HG02588 (cell line): ENCODE data around the gene SLC15A4.
A peak's percentile ranks its signal among the peaks of the same experiment; 100 is the strongest.

Experiments used
- ATAC-seq: cut with Tn5 transposase; IDR thresholded peaks from one replicate; pipeline ENCODE4 v1.9.1; 2021; ENCODE audit warnings: mild to moderate bottlenecking, moderate library complexity; ENCODE audit not compliant: unreplicated experiment

The SLC15A4 gene

DNA sequence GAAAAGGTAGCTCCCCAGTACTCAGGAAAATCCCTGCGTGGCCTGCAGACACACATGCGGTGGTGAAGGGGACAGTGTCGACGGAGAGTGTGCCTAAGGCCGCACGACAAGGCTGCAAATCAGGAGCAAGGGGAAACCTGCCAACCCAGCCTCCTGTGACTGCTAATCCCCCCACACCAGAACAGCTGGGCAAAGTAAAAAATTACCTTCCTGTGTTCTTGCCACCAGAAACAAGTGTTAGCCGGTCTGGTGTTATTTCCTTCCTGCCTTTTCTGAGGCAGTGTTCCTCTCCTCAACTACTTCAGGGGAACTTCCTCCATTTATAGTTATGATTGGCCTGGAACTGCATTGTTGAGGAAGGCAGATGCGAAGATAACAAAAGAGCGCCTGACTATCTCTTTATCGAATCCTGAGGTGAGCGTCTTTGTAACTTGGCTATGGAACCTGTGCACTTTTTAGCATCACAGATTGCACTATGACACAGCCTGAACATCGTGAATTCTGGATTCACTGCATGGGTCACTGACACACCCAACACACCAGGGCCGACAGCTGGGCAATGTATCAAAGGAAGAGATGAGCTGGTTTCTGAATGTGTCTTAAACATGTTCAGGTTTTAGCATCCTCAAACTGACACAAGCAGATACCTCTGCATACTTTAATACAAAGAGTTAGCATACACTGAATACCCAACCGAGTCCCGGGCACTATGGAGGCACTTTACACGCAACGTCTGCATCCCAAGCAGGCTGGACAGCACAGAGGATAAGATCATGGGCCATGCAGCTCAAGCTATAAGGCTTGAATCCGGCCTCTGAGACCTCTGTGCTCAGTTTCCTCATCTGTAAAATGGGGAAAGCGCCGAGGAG, 28.9 kb downstream of the SLC15A4 start:
- ATAC-seq: no peak

DNA sequence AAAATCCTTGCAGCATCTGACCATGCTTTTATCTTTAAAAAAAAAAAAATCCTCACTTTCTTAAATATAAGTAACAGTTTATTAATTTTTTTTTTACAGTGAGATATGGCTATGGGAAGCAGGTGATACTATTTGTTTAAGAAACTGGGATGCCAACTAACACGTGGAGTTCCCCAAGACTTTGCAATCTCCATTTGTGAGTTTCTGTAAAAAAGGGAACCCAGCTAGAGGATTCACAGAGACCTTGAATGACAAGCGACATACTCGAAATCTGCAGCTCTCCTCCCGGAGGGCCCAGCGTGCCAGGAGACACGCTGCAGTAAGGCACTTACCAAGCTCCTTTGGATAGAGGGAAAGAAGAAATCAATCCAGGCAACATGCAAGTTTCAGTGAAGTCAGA, 30.1 kb downstream of the SLC15A4 start:
- no peak for ATAC-seq

DNA sequence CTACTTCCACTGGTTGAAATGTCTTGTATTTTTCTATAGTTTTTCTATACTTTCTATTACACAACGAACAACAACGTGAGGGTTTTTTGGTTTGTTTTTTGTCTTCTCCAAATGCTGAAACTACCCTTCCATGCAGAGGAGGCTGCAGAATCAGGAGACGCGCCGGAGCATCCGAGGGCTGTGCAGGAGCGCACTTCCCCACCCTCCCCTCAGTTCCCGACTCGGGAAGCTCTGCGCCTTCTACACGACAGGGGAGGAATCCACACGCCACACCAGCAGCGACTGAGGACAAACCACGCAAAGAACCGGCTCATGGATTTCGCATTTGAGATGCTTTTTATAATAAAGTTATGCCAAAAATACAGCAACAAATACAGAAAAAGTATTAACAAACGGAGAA, 30.9 kb downstream of the SLC15A4 start:
- ATAC-seq: no peak

DNA sequence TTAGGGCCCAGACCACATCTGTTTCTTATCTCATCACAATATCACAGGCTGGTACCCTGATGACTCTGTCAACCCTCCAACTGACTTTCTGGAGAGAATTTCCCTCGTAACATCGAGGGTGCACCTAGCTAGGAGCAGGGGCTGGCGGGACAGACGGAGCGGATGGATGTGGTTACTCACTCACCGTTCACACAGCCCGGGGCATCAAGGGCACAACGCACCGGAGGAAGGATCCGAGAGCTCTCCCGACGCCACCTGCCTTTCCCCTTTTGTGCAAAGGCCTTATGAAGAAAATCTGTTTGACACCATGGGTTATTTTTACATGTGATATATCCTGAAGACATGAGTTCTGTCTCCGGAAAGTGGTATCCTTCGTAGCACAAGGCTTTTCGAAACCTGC, 31.4 kb downstream of the SLC15A4 start:
- no peak for ATAC-seq

DNA sequence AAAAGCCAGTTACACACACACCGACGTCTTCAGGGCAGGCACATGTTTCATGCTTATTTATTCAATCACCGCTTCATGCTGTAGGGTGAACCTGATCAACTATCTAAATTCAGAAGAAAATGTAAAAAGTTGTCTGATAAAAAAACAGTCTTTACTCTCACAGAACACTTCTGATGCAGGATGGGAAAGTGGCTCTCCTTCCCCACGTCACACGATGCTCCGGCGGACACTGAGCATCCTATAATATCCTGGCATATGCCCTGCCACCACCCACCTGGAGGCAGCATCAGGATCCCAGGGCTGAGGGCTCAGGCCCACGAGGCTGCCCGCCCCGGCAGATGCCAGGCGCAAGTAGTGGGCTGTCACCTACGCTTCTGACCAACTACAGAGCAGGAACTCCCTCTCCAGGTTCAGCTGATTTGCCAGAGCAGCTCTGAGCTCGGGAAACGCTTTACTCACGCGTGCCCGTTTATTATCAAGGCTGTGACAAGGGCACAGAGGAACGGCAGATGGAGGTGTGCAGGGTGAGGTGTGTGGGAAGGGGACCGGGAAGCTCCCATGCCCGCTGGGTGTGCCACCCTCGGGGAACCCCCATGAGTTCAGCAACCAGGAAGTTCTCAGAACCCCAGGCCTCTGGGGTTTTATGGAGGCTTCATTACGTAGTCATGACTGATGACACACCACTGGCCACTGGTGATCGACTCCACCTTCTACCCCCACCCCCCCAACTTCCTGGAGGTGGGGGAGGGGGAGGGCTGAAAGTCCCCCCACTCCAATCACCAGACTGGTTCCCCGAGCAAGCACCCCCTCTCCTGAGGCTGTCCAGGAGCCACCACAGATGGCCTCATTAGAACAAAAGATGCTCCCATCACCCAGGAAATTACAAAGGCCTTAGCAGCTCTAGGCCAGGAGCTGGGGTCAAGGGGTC, 32.1 kb downstream of the SLC15A4 start:
- ATAC-seq: no peak

DNA sequence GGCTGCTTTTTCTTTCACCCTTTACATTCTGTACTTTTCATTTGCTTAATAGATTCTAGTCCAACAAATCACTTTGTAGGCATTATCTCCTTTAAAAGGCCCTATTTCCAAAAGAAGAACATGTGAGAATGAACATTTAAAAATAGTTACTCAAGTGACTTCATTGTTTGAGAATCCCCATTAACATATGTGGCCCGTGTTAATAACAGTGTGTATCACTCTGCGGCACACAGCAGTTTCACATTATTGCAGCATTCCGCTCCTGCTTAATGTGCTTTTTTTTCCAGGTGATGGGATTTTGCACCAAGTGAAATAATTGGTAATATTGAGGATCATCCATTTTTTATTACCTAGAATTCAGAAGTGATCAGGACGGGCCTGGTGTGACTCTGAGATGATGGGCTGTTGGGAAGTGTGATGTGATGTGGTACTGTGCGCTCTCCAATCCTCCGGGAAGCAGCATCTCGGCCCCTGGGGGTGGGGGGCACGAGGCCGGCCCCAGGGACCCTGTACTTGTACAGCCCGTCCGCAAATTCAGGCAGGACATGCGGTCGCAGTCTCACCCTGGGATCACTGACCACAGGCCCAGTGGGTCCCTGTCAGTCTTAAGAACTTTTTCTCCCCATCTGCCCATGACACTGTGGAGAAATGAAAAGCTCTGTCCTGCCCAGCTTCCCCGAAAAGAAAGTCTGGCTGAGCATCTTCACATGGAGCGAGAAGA, 32.9 kb downstream of the SLC15A4 start:
- no peak for ATAC-seq

DNA sequence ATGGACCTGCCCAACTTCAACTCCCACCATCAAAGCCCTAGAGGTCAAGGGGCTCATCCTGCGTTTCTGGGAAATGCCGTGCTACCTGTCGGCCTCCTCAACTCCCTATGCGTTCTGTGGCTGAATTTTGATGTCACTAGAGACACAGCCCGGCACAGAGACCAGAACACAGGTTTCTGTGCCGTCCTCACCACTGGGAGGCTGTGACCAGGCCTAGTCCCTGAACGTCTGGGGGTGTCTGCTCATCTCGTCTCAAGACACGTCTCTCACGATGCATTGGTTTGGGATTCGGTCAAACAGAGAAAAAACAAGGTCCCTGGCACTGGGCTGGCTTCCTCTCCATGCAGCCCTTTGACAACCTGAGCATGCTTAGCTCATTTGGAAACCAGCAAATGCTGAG, 33.5 kb downstream of the SLC15A4 start:
- ATAC-seq: no peak

DNA sequence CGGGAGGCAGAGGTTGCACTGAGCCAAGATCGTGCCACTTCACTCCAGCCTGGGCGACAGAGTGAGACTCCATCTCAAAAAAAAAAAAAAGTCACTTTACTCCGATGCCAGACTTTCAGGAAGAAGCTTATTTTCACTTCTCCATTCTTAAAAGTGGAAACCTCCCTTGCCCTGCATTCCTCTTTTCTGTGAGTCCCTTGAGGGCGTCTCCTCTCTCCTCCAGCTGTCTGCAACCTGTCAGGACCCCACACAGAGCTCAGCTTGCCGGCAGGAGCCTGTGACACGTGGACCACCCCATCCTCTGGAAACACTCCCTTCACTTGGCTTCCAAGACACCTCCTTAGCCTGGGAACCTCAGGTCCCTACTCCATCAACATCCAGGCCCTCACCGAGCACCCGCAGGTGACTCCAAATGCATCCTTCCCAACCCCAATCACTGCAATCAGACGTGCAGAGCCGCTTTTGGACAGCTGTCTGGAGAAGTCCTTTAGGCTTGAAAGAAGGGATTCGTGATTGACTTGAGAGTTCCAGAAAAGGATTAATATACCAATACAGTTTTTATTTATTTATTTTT, 34.3 kb downstream of the SLC15A4 start:
- ATAC-seq: no peak

DNA sequence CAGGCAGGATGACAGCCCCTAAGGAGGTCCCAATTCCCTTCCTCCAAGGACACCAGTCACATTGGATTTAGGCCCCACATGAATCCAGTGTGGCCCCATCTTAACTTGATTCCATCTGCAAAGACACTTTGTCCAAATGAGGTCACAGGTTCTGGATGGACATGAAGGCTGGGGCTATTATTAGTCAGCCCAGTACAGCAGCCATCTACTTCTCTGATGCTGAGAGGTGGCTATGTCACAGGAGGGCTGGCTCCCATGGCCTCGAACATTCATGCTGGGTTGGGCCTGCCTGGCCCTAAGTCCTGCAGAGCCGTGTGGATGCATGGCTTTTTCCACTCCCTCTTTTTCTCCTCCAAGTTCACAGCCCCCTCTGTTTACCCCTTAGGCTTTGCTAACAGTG, 35.9 kb downstream of the SLC15A4 start:
- no peak for ATAC-seq

DNA sequence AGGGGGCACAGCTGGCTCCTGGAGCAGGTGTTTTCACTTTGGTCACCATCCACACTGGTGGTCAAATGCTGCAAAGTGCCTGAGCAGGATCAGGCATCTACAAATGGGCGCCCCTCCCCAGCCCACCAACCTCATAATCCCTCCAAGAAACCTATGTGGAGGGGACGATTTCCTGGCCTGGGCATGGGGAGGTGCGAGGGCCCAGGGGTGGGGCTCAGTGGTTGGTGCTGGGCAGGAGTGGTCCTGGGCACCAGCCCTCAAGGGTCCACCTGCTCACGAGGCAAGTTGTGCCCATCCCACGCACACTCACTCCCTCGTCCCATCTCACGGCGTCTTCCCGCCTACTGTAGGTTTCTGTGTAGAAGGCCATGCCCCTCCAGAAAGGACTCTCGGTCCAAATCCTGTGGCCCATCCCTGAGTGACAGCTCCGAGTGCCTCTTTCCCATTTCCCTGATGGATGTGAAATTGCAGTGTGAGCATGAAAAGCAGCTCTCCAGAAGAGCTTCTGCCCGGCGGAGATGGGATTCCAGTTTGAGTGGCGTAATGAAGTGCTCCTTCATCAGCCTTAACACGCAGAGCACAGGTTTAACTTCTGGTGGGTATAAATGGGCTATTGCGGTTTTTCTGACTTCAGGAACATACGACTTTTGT, 36.9 kb downstream of the SLC15A4 start:
- no peak for ATAC-seq

DNA sequence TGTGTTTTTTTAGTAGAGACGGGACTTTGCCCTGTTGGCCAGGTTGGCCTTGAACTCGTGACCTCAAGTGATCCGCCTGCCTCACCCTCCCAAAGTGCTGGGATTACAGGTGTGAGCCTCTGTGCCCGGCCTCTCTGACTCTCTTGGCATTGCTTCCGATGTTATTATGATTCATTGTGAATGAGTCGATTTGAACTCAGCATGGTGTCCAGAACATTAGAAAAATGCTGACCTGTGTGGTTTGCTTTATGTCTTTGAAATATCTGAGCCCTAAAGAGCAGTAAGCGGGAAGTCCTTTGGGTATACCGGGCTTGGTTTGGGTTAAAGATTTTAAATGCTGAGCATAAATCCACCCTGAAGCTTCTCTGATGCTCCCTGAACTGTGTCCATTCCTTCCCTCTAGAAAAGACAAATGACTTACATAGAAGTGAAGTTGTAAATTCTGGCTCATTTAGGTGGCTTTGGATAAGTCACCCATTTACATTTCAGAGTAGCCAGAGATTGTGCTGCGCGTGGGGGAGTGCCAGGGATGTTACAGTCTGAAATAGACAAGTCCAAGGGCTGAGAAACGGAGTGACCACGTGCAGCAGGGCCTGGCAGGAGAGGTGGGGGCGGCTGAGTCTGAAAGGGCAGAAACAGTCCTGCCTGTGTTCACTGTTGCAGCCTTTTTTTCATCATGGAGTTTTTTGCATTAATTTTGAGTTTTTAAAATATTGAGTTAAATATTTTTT, 39.6 kb downstream of the SLC15A4 start:
- ATAC-seq: no peak

DNA sequence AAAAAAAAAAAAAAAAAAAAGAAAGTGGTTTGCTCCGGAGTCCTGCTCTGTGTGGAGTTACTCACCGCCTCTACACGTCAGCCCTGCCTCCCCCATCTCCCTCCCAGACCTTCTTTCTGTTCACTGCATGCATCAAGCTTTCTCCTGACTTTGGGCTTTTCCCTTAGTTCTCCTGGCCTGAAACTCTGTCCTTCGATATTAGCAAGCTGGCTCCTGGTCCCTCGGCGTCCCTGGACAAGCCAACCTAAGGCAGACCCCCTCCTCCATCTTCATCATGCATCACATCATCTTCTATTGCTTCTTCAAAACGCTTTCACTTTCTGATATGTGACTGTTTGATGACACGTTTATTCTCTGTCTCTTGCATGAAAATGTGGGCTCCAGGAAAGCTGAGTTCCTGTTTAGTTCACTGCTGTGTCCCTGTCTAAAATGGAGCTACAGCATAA, 40.6 kb downstream of the SLC15A4 start:
- ATAC-seq: peak; percentile 43

DNA sequence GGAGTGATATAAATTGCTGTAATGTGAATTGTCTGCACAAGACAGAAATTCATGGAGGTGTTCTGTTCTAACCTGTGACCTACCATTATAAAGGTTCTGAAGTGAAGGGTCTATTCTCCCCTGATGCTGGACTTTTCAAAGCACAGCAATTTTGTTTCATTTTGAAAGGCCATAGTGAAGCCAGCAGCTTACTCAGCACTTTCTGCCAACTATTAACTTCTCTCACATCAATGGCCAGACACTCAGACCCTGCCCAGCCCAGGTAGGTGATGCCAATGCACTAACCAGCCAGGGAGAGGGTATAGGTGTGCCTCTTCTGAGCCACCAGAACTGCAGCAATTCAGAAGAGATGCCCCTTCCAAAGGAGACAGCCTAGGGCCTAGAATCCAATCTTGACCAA, 43.9 kb downstream of the SLC15A4 start:
- no peak for ATAC-seq

DNA sequence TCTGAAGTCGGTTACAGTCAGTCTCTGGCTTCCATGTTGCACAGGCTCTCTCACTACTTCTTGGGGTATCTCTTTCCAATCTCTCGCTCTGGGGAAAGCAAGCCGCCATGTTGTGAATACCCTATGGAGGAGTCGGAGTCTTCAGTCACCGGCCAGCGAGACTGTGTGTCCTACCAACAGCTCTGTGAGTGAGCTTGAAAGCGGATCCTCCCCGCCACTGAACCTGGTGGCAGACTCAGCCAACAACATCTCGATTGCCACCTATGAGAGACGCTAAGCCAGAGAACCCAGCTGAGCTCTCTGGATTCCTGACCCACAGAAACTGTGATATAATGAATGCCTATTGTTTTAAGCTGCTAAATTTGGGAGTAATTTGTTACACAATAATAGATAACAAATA, 51.5 kb downstream of the SLC15A4 start:
- ATAC-seq: no peak

DNA sequence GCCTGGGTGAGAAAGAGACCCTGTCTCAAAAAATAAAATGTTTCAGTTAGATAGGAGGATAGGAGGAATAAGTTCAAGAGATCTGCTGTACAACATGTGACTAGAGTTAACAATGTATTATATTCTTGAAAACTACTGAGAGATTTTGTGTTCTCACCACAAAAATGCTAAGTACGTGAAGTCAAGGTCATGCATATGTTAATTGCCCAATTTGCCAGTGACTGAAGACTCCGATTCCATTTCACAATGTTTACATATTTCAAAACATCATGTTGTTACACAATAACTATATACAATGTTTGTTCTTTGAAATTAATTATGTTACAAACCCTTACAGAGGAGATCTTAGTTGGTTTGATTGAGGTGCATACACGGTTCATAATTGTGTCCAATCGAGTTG, 52.1 kb downstream of the SLC15A4 start:
- ATAC-seq: no peak

DNA sequence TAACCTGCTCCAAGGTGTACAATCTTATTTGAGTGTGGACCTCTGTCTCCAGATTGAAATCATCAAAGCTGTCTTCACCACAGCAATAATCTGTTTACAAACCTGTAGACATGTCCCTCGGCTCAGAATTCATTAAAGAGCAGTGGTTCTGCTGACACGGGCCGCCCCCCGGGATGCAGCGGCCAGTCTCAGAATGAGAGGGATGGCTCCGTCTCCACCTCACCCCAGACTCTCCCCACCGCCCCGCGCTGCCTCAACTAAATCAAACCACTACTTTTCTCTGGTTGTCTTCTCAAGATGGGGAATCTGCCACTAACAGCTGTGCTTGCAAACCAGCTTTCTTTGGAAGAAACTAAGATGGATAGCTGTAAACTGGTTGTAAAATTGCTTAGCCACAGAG, 56.2 kb downstream of the SLC15A4 start:
- ATAC-seq: no peak

DNA sequence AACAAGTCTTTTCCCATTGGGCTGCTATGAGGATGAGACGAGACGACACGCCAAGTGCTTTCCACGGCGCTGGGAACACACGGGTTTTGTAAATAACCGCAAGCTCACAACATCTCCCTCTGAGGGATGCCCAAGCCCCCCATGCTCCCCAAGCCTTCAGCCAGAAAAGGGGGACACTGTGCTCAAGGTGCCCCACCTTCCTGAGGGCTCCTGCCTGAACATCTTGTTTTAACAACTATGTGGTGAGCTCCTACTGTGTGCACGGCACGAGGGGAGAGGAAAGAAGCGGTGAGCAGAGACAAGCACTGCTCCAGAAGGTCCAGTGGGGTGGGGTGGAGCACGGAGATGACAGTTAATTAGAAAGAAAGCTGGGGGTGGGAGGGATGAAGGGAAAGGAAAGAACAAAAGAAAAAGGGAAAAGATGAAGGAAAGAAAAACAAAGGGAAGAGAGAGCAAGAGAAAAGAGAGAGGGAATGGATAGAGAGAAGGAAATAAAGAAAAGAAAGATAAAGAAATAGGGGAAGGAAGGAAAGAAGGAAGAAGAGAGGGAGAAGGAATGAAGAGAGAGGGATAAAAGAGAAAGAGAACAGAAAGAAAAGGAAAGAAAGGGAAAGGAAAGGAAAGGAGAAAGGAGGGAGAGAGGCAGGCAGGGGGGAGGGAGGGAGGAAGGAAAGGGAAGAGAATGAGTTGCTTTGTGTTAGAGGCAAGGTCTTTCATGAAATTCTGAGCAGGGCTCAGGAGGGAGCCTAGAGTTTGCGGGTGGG, 56.8 kb downstream of the SLC15A4 start:
- no peak for ATAC-seq

DNA sequence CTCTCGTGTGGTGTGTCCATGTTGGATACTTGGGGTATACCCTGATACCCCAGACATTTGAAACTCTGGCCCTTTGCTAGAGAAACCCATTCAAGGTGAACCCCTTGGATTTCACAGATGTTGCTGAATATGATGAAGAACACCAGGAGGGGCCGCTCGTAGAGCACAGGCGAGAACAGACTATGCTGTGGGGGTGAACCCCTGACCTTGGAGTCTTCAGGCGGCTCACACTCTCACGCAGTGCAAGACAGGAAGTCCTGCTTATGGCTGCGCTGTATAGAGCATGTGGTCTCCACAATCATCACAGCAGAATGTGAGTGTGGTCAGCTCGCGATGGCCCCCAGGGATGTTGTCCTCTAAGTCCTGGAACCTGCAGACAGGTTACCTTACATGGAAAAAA, 60.4 kb downstream of the SLC15A4 start:
- no peak for ATAC-seq

DNA sequence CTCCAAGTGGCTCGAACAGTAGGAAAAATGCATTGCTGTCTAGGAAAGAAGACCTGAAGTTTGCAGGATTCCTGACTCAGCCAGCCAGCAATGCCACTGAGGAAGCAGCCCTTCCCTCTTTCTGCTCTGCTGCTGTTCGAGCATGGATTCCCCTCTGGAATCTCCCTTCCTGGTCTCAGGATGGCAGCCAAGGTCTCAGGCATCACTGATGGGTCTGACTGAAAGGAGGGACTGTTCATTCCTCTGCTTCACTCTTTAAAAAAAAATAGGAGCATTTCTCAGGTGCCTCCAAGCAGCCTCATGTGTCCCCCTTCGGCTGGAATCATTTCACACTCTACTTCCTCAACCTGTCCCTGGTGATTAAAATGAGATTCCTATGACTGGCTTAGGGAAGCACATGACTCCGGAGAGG, 62.4 kb downstream of the SLC15A4 start:
- no peak for ATAC-seq
